Suppressor macrophage (primary cell): ENCODE measurements around the gene TENT5A.

ENCODE experiments used
- DNase-seq, 4 experiments: peaks; one replicate each; pipeline ENCODE4 v3.0.0-alpha.2; 2020 to 2022

Gene TENT5A

DNA sequence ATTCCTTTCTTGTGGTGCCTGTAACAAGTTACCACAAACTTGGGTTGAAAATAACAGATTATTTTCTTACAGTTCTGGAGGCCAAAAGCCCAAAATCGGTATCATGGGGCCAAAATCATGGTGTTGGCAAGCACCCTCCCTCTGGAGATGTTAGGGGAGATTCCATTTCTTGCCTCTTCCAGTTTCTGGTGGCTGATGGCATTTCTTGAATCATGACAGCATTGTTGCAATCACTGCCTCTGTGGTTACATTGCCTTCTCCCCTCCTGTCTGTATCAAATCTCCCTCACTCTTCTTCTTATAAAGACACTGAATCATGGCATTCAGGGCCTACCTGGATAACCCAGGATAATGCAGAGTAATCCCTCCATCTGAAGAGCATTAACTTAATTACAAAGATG is 17.9 kb upstream of the TENT5A start:
- peak; percentile 15 to 52 (median 37) for DNase-seq

GRCh38 chr6:81769824-81770223 is 17.3 kb upstream of the TENT5A start:
- no peak for DNase-seq

DNA sequence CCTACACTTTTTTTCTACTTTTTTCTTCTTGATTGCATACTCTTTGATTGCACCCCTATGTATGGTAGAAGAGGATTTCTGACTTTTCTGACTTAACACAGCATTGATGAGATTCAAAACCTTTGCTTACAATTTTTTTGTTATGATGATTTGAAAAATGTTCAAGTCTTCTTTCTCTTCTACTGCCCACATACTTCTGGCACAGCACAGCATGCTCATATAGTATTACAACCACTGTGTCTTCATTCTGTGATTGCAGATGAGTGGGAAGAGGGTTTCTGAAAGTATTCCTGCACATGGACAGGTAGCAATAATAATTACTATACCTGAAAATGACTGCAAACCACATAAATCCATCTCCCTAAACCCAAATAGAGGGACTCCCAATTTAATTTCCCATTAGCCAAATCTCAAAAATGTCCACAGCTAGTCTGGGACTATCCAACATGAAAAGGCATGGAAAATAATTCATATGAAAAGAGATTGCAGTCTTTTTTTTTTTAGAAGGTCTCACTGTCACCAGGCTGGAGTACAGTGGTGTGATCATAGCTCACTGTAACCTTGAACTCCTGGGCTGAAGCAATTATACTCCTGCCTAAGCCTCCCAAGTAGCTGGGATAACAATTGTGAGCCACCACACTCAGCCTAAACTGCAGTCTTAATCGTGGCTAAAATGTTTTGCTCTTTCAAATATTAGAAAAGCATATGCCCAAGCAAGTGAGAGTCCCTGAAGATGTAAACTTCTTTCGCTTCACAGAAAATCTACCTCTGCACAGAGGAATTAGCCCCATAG is 15.9 kb upstream of the TENT5A start:
- DNase-seq: no peak

DNA sequence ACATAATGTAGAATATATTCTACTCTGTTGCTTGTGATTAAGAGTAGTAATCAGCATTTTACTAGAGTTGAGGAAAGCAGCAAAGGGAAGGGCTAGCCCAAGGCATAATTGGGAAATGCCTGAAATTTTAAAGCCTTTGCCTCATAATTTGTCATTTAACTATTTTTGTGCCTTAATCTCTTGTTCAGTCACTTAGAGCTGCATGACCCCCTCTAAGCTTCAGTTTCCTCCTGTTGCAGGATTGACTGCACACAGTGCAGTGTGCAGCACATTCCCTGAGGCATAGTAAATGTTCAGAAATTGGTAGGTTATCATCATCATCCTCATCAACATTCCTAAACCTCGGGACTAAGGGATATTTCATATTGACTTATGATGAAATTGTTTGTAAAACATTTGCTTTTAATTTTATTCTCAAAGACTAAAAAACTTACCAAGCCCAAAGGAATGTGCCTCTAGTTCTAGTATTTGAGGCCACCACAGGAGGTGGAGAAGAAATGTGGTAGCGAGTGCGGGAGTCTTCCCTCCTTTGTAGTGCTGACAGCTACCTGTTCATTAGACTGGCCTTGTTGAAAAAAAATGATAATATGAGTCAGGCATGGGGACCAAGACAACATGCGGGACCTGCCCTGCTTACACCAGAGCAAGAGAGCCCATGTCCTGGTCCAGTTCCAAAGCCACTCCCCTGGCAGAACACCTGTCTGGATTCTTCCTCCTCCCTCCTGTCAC is 14.8 kb upstream of the TENT5A start:
- DNase-seq: peak in 3 of 4 experiments; percentile 16 to 51 (median 43)

- peak; percentile 62 to 83 (median 79) for DNase-seq
These were observed 14.1 kb upstream of the TENT5A start for GRCh38 chr6:81766482-81767069.

DNA sequence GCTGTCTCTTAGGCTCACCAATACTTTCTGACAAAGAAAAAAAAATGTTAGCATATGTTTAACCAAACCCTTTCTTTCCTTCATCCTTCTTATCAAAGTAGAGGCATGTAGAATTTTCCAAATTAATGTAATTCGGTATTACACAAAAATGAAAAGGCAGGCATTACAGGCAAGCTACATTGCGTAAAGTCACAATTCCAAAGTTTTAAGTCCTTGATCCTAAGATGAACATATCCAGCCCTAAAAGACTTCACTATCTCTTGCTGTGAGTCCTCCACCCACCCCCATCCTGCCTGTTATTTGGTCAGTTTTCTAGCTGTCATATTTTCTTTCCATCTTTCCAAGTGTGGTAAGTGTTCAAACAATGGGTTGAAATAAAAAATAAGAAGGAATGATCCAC is 12.1 kb upstream of the TENT5A start:
- DNase-seq: no peak

GRCh38 chr6:81763968-81764367 is 11.5 kb upstream of the TENT5A start:
- no peak for DNase-seq

DNA sequence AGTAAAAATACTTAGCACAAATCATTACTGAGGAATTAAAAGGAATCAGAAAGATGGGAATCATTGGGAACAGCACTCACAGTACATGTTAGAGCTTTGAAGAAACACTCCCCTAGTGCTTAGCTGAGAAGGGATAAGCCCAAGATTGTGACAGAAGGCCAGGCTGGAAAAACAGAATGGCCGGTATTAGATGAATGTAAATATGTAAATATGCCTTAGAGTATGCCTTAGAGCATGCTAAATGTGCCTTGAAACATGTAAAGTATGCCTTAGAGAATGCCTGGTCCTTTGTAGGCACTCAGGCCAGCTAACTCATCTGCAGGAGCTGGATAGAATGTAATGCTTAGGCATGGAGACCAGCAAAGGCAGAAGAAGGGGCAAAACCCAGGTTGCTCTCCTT is 10.6 kb upstream of the TENT5A start:
- no peak for DNase-seq

GRCh38 chr6:81762606-81763005 is 10.1 kb upstream of the TENT5A start:
- DNase-seq: peak; percentile 37 to 70 (median 64)

- DNase-seq: no peak
These were observed 9.7 kb upstream of the TENT5A start for GRCh38 chr6:81762132-81762531.

DNA sequence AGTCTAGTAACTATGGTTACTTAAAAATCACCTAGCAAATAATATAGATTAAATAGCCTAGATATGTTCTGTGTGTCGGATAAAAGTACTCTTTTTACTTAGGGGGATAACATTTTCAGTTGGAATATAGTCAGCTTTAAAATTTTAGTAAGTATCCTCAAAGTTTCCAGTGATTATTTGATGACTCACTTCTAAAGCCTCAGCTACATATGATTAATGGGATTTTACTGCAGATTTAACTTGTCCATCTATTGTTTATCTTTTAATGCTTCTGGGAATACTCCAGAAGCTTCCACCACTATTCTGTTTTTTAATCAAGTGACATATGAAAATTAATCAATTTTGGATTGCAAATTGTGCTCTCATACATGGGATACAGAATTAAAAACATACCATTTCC is 8.7 kb upstream of the TENT5A start:
- DNase-seq: no peak

DNA sequence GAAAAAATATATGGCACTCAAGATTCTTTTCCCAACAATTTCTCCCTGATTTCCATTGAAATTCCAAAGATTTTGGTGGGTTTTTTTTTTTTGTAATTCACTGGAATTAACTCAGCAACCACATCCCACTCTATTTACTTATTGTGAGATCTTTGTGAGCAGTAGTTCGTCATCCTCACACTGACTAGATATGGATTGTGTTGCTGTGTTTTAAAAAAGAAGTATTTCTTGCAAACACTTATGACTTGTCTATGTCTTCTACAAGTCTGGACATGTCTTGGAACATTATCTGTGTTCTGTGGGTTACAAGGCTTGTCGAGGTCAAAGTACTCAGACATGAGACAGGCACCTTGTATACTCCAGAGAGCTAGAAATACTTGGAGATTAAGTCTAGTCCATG is 7.3 kb upstream of the TENT5A start:
- DNase-seq: no peak

DNA sequence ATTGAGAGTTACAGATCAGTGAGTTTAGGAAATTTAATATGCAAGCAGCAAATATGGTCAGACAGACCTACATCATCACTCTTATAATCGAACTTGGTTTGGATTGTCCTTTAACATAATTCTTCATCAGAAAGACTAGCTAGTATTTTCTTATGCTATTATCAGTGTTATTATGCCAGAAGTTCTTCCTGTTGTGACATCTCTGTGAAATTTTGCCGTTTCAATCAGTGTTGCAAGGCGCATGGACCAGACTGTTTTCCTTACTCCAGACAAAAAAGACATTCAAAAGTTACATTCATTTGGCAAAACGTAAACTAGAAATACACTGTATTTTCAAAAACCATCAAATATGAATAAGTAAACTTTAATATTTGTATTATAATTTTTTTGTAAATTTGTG is 5.7 kb upstream of the TENT5A start:
- DNase-seq: peak; percentile 19 to 63 (median 38)

DNA sequence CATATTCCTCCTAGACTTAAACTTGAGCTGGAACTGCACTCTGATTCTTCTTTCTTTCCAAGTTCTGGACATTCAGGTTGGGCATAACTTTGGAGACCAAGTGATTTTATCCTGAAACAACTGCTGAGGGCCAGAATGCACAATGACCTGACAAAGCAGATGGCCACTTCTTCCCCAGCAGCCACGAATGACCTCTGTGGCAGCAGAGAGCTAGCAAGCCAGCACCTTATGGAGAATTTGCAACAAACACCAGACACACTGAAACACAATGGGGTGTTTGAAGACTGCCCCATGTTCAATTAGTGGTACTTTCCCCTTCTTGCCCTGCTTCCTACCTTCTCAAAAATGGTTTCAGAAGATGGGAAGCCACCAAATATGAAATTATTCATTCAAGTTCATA is 4.2 kb upstream of the TENT5A start:
- peak in 1 of 4 experiments; percentile 14 for DNase-seq

DNA sequence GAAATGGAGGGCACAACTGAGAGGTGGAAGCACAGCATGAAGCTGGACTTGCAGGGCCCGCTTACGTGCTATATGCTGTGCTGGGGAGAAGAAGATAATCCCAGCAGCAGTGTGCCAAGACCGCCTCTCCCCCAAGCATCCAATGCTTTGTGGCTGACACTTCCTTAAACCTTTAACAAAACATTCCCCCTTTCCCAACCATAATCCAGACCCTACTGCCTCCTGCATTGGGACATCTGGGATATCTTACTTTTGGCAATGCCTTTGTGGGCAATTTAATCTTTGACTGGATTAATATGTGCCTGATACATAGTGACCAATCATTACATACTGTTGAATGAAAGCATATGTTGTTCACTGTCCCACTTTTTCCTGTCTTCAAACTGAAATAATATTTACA is 3.1 kb upstream of the TENT5A start:
- no peak for DNase-seq

- no peak for DNase-seq
These were observed 2.4 kb upstream of the TENT5A start for GRCh38 chr6:81754906-81755305.

DNA sequence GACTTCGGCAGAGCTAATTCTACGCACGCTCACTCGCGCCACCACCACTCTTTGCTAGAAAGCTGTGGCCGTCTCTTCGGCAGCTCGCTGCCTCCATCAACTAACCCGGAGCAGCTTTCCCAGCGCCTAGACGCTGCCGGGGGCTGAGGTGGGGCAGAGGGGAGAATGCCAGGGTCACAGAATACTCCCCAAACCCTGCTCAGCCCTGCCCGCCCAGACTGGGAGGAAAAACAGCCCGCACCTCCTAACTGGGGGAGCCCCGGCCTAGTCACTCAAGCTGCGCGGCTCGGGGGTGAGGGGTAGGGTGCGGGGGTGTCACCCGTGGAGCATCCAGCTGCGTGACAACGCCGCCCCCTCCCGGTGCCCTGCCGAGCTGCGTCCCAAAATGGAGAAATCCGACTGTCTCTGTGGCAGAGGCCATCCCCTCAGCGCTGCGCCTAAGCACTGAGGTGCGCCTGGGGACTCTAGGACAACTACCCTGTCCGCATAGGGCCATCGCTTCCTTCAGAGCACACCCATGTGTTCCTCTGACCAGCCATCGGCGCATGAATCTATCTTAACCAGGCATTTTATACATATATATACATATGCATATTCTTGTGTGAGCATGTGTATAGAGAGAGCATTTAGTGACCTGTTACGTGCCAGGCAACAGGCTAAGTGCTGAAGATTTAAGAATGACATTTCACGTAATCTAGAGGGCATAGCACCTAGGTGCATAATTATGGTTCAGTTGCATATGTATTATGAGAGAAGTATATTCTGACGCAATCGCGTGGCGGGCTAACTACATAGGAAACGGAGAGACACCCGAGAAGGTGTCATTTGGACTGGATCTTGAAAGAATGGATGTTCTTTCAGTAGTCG is 1.5 kb upstream of the TENT5A start:
- peak; percentile 88 to 93 (median 90) for DNase-seq

DNA sequence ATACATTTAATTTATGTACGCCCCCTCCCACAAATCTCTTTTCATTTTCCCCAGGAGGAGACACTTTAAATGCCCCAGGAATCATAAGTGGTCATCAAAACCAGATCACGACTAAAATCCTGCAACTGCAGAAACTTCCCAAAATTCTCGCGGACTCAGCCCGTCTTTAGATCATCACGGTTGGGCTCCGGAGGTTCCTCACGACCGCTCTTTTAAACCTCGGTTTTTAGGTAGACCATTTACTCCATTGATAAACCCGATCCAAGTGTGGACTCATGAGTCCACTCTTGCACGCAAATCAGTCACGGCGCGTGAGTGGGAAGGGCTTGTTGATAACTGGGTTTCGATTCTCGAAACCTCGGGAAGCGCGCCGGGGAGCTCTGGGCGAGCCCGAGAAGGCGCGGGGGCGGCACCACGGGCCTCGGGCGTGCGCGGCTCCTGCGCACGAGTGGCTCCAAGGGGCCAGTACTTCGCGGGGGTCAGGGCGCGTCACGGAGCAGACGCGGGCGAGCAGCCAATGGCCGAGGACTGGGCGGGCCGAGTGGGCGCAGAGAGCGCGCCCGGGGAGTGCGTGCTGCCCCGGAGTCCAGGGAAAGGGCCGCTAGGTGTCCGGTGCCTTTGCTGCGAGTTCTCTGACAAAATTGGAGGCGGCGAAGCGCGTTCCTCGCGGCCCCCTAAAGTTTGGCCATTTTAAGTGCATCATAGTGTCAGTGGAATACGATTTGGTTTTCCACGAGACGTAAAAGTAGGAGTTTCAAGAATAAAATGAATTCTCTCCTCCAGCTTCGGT is 635 bp upstream of the TENT5A start:
- DNase-seq: peak; percentile 96 to 99 (median 98)

DNA sequence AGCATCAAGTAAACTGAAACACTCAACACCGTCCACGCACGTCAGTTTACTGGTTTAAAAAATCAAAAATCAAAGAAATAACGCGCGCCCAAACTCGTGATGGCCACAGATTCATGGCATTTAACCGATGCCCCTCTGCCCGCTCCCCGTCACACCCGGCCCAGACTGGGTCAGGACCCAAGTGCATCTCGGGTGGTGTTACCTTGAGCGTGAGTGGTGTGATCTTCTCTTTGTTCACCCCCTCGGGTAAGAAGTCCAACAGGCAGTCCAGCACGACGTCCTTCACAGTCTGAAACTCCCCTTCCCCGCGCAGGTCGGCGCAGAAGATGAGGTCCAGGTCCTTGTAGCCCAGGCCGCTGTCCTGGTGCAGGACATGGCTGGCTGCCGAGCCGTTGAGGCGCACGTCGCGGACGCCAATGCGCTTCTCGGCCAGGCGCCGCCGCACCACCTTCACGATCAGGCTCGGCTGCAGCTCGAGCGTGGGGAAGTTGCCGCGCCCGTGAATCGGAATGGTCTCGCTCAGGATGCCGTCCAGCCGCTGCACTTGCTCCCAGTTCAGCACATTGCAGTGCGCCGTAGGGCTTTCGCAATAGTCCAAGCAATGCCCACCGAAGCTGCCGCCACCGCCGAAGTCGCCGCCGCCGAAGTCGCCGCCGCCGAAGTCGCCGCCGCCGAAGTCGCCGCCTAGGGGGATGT is 945 bp downstream of the TENT5A start:
- DNase-seq: peak; percentile 59 to 83 (median 75)

DNA sequence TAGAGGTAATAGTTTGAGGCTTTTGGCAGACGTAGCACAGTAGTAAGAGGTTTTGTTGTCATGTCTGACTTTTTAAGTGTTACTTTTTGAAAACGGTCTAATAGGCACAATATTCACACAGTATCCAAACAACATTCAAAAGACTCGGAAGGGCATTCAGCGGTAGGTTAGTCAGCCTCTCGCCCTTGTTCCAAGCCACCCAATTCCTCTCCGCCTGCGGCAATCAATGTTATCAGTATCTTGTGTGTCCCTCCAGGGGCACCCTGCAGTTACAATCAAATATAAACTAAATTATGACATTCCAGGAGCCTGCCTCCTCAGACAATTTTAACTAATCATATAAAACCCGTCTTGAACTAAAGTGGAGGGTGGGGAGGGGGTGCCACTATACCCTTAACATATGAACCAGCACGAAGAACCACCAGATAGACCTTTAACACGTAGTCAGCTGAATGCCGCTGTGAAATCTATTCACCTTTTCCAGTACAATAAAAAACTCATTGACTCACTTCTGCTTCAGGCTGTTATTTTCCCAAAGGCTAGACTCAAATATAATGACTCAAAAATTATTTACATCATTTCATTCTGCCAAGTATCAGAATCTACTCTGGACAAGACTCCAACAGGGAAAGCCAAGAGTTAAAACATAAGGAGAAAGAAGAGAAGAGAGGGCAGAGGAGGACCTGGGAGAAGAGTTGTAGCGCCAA is 1.6 kb downstream of the TENT5A start:
- DNase-seq: peak in 3 of 4 experiments; percentile 11 to 23 (median 22)
